ENCODE data around the gene FAM120AOS.
"Not testable (repeated sequence)": the region's sequence is repeated elsewhere in the genome, so short reads cannot be mapped to it uniquely, and the experiment has no call there.

FAM120AOS gene

GRCh38 chr9:93439301-93439700, 14.1 kb downstream of the FAM120AOS start:
- not testable (repeated sequence) for DNase-seq (ENCODE audit: low read depth in 2 of 2)

- no peak for DNase-seq (ENCODE audit: low read depth in 2 of 2)
Measured at GRCh38 chr9:93437996-93438395, 15.4 kb downstream of the FAM120AOS start.

- no peak for DNase-seq (ENCODE audit: low read depth in 2 of 2)
Measured at GRCh38 chr9:93436655-93437407, 16.6 kb downstream of the FAM120AOS start.

- no peak for DNase-seq (ENCODE audit: low read depth in 2 of 2)
Measured at GRCh38 chr9:93436218-93436617, 17.2 kb downstream of the FAM120AOS start.

- DNase-seq (ENCODE audit: low read depth in 2 of 2) = no peak
Measured at GRCh38 chr9:93435386-93435785, 18.0 kb downstream of the FAM120AOS start.

GRCh38 chr9:93434056-93434455, 19.3 kb downstream of the FAM120AOS start:
- DNase-seq (ENCODE audit: low read depth in 2 of 2) = no peak

- no peak for DNase-seq (ENCODE audit: low read depth in 2 of 2)
Measured at GRCh38 chr9:93432964-93433363, 20.4 kb downstream of the FAM120AOS start.

GRCh38 chr9:93431539-93432105, 21.8 kb downstream of the FAM120AOS start:
- no peak for DNase-seq (ENCODE audit: low read depth in 2 of 2)

- no peak for DNase-seq (ENCODE audit: low read depth in 2 of 2)
Measured at GRCh38 chr9:93427655-93428379, 25.6 kb downstream of the FAM120AOS start.

- DNase-seq (ENCODE audit: low read depth in 2 of 2) = no peak
Measured at GRCh38 chr9:93422977-93423616, 30.3 kb downstream of the FAM120AOS start.

GRCh38 chr9:93419023-93419422, 34.4 kb downstream of the FAM120AOS start:
- DNase-seq (ENCODE audit: low read depth in 2 of 2) = no peak

- no peak for DNase-seq (ENCODE audit: low read depth in 2 of 2)
Measured at GRCh38 chr9:93417538-93417937, 35.8 kb downstream of the FAM120AOS start.

GRCh38 chr9:93416530-93417235, 36.7 kb downstream of the FAM120AOS start:
- no peak for DNase-seq (ENCODE audit: low read depth in 2 of 2)

- DNase-seq (ENCODE audit: low read depth in 2 of 2) = no peak
Measured at GRCh38 chr9:93415176-93415690, 38.1 kb downstream of the FAM120AOS start.

GRCh38 chr9:93413530-93413929, 39.9 kb downstream of the FAM120AOS start:
- no peak for DNase-seq (ENCODE audit: low read depth in 2 of 2)

- no peak for DNase-seq (ENCODE audit: low read depth in 2 of 2)
Measured at GRCh38 chr9:93406371-93406770, 47.0 kb downstream of the FAM120AOS start.

- DNase-seq (ENCODE audit: low read depth in 2 of 2) = no peak
Measured at GRCh38 chr9:93398471-93398870, 54.9 kb downstream of the FAM120AOS start.

- no peak for DNase-seq (ENCODE audit: low read depth in 2 of 2)
Measured at GRCh38 chr9:93397661-93398373, 55.6 kb downstream of the FAM120AOS start.

Measured in activated CD8-positive, alpha-beta memory T cell treated with anti-CD3 and anti-CD28 coated beads for 4 hours (primary cell).